ENCODE data around the gene PRKCSH.
"Not testable (repeated sequence)": the region's sequence is repeated elsewhere in the genome, so short reads cannot be mapped to it uniquely, and the experiment has no call there.

Gene PRKCSH

DNA sequence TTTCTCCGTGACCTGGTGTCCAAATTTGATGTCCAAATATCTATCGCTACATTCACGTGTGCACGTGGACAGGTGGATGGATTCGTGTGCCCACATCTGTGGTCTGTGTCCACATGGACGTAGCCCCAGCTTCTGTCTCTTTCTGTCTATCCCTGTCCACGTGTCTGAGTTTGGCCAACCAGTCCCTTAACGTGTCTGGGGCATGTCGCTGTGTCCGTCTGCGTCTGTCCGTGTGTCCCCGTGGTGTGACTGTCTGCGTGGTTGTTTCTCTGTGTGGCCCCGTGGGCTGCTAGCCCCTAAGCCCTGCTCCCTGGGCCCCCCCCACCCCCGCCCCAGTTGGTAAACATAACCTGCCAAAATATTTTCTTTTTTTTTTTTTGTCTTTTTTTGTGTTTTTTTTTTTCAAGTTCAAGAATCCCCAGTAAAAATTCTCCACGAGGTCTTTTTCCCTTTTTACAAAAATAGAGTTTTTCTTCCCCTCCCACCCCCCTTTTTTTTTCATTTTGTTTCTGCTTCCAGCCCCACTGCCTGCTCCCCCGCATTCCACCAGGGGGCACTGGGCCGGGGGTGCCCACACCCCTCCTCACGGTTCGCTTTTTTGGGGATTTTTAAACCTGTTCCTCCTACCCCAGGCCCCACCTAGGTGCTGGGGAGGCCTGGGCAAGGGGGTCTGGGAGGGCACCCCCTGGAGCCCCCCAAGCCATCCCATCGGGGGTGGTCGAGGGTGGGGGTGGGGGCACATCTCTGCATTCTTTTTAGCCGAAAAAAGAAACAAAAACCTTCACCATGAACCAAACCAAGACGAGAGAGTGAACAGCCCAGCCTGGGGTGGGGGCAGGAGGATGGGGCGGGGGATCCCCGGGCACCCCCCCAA, 18.3 kb downstream of the PRKCSH start:
- no peaks in the 10 kb centered on the region for H4K20me1 ChIP-seq (ENCODE audit: insufficient read depth, low read length)
- H3K9me3 ChIP-seq (ENCODE audit: low read length), result no peaks in the 10 kb centered on the region

DNA sequence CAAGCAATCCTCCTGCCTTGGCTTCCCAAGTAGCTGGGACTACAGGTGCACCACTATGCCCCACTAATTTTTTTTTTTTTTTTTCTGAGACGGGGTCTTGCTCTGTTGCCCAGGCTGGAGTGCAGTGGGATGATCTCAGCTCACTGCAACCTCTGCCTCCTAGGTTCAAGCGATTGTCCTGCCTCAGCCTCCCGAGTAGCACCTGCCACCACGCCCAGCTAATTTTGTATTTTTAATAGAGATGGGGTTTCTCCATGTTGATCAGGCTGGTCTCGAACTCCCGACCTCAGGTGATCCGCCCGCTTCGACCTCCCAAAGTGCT, 19.8 kb downstream of the PRKCSH start:
- H4K20me1 ChIP-seq (ENCODE audit: insufficient read depth, low read length); H3K9me3 ChIP-seq (ENCODE audit: low read length); H3K27ac ChIP-seq (ENCODE audit: low read depth, low read length, poor library complexity, severe bottlenecking); H3K9me2 ChIP-seq (ENCODE audit: low read depth, low read length); H3K36me3 ChIP-seq (ENCODE audit: insufficient read depth, low read length); H3K27me3 ChIP-seq (ENCODE audit: insufficient read depth, low read length); H3F3A ChIP-seq (ENCODE audit: insufficient read depth, low read length); H3K4me3 ChIP-seq (ENCODE audit: low read depth, low read length, poor library complexity, severe bottlenecking); H3K9ac ChIP-seq (ENCODE audit: low read length); H3K79me2 ChIP-seq (ENCODE audit: insufficient read depth, low read length); H3K4me2 ChIP-seq (ENCODE audit: low read length); H2AFZ ChIP-seq (ENCODE audit: low read length): not testable (repeated sequence)
- peaks cover 14% of the 10 kb centered on the region for H3K4me1 ChIP-seq (ENCODE audit: insufficient read depth, low read length, severe bottlenecking)

More for the DNA sequence above, 18.3 kb downstream of the PRKCSH start:
- TF ChIP-seq, protein P1, sequence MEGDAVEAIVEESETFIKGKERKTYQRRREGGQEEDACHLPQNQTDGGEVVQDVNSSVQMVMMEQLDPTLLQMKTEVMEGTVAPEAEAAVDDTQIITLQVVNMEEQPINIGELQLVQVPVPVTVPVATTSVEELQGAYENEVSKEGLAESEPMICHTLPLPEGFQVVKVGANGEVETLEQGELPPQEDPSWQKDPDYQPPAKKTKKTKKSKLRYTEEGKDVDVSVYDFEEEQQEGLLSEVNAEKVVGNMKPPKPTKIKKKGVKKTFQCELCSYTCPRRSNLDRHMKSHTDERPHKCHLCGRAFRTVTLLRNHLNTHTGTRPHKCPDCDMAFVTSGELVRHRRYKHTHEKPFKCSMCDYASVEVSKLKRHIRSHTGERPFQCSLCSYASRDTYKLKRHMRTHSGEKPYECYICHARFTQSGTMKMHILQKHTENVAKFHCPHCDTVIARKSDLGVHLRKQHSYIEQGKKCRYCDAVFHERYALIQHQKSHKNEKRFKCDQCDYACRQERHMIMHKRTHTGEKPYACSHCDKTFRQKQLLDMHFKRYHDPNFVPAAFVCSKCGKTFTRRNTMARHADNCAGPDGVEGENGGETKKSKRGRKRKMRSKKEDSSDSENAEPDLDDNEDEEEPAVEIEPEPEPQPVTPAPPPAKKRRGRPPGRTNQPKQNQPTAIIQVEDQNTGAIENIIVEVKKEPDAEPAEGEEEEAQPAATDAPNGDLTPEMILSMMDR (IDR thresholded peaks at IDR 0.05; ENCODE audit: low read length), result peak; percentile 78
- TF ChIP-seq EZH2 (IDR thresholded peaks at IDR 0.05; ENCODE audit: borderline replicate concordance, low read length), result no peak
- H3K4me3 ChIP-seq (ENCODE audit: low read depth, low read length, poor library complexity, severe bottlenecking), result no peak overlapping the region
- no peak overlapping the region for H2AFZ ChIP-seq (ENCODE audit: low read length)
- no peak overlapping the region for H3K27ac ChIP-seq (ENCODE audit: low read depth, low read length, poor library complexity, severe bottlenecking)
- H3K9ac ChIP-seq (ENCODE audit: low read length), result no peak overlapping the region
- peaks cover 19% of the 10 kb centered on the region for H3K36me3 ChIP-seq (ENCODE audit: insufficient read depth, low read length)
- peak overlapping the region; percentile 42; the same call in 1 of the 2 replicates for H3K4me2 ChIP-seq (ENCODE audit: low read length)
- H3K79me2 ChIP-seq (ENCODE audit: insufficient read depth, low read length), result no peaks in the 10 kb centered on the region
- H3K4me1 ChIP-seq (ENCODE audit: insufficient read depth, low read length, severe bottlenecking), result peaks cover 14% of the 10 kb centered on the region
- 0 out of 2 replicates have a peak, but pooled peaks cover 9% of the 10 kb centered on the region for H3K27me3 ChIP-seq (ENCODE audit: insufficient read depth, low read length)
- no peaks in the 10 kb centered on the region for H3F3A ChIP-seq (ENCODE audit: insufficient read depth, low read length)
- no peaks in the 10 kb centered on the region for H3K9me2 ChIP-seq (ENCODE audit: low read depth, low read length)

DNA sequence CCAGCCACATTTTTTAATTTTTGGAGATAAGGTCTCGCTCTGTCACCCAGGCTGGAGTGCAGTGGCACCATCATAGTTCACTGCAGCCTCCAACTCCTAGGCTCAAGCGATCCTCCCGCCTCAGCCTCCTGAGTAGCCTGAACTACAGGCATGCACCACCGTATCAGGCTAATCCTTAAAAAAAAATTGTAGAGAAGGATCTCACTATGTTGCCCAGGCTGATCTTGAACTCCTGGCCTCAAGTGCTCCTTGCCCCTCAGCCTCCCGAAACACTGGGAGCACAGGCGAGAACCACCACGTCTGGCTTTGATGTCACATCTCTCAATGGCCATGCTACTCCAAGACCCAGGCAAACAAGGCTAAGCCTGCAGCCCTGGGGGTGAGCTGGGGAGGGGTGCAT, 21.2 kb downstream of the PRKCSH start:
- no peak for TF ChIP-seq EZH2 (IDR thresholded peaks at IDR 0.05; ENCODE audit: borderline replicate concordance, low read length)
- TF ChIP-seq, protein P1 (IDR thresholded peaks at IDR 0.05; ENCODE audit: low read length), result no peak
- H3K9me2 ChIP-seq (ENCODE audit: low read depth, low read length), result no peaks in the 10 kb centered on the region
- H3K4me2 ChIP-seq (ENCODE audit: low read length), result no peak overlapping the region
- H3K4me1 ChIP-seq (ENCODE audit: insufficient read depth, low read length, severe bottlenecking), result peaks cover 14% of the 10 kb centered on the region
- no peaks in the 10 kb centered on the region for H4K20me1 ChIP-seq (ENCODE audit: insufficient read depth, low read length)
- no peaks in the 10 kb centered on the region for H3F3A ChIP-seq (ENCODE audit: insufficient read depth, low read length)
- no peak overlapping the region for H3K9ac ChIP-seq (ENCODE audit: low read length)
- H3K79me2 ChIP-seq (ENCODE audit: insufficient read depth, low read length), result no peaks in the 10 kb centered on the region
- H3K9me3 ChIP-seq (ENCODE audit: low read length), result no peaks in the 10 kb centered on the region
- no peak overlapping the region for H3K4me3 ChIP-seq (ENCODE audit: low read depth, low read length, poor library complexity, severe bottlenecking)
- no peak overlapping the region for H2AFZ ChIP-seq (ENCODE audit: low read length)
- H3K27ac ChIP-seq (ENCODE audit: low read depth, low read length, poor library complexity, severe bottlenecking), result no peak overlapping the region
- no peaks in the 10 kb centered on the region for H3K36me3 ChIP-seq (ENCODE audit: insufficient read depth, low read length)
- 0 out of 2 replicates have a peak, but pooled peaks cover 9% of the 10 kb centered on the region for H3K27me3 ChIP-seq (ENCODE audit: insufficient read depth, low read length)

DNA sequence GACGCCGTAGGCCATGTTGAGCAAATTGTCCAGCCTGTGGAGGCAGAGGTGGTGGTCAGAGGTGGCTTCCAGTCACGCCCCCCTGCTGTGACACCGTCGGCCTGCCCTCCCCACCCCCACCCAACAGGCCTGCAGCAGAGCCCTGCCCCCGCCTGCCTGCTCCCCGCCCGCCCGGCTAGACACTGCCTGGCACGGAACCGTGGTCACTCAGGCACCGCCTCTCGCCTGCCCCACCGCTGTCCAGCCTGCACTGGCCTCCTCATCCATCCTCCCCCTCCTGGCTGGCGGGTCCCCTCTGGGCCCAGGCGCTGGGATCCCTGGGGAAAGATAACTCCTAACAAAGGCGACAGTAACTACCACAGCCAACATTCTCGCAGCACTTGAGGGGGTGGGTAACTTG, 21.7 kb downstream of the PRKCSH start:
- Histone ChIP-seq H2AFZ (ENCODE audit: low read length) (no peak overlapping the region), H4K20me1 (ENCODE audit: insufficient read depth, low read length) (no peaks in the 10 kb centered on the region), H3K9ac (ENCODE audit: low read length) (no peak overlapping the region), H3K27ac (ENCODE audit: low read depth, low read length, poor library complexity, severe bottlenecking) (no peak overlapping the region), H3K36me3 (ENCODE audit: insufficient read depth, low read length) (no peaks in the 10 kb centered on the region), H3K4me1 (ENCODE audit: insufficient read depth, low read length, severe bottlenecking) (peaks cover 10% of the 10 kb centered on the region), H3K9me2 (ENCODE audit: low read depth, low read length) (no peaks in the 10 kb centered on the region), H3K79me2 (ENCODE audit: insufficient read depth, low read length) (no peaks in the 10 kb centered on the region), H3F3A (ENCODE audit: insufficient read depth, low read length) (no peaks in the 10 kb centered on the region), H3K4me3 (ENCODE audit: low read depth, low read length, poor library complexity, severe bottlenecking) (no peak overlapping the region), H3K27me3 (ENCODE audit: insufficient read depth, low read length) (0 out of 2 replicates have a peak, but pooled peaks cover 9% of the 10 kb centered on the region), H3K4me2 (ENCODE audit: low read length) (no peak overlapping the region), H3K9me3 (ENCODE audit: low read length) (no peaks in the 10 kb centered on the region)
- TF ChIP-seq EZH2 (IDR thresholded peaks at IDR 0.05; ENCODE audit: borderline replicate concordance, low read length), result no peak
- TF ChIP-seq, protein P1 (IDR thresholded peaks at IDR 0.05; ENCODE audit: low read length), result no peak
